ENCODE measurements around the gene SNAP47. TPM values are rescaled to one million over a fixed set of nuclear protein-coding genes. Genes with fewer than 3 reads are reported as not detected.
"Not testable (repeated sequence)": the region's sequence is repeated elsewhere in the genome, so short reads cannot be mapped to it uniquely, and the experiment has no call there.

The SNAP47 gene
- polyA plus RNA-seq, 1 donor (not counting 4 experiments of a cell fraction or from before 2014, with no cell fraction given): 24.8 TPM

- no peak for TF ChIP-seq CTCF (optimal IDR thresholded peaks at IDR 0.05 in 1 of 3, IDR thresholded peaks at IDR 0.05 in 1 of 3, conservative IDR thresholded peaks at IDR 0.05 in 1 of 3; ENCODE audit: extremely low read depth in 1 of 3, insufficient read depth in 2 of 3, low read length in 3 of 3)
- TF ChIP-seq EZH2 (IDR thresholded peaks at IDR 0.05; ENCODE audit: low read length): no peak
- Histone ChIP-seq H3K79me2 (ENCODE audit: control insufficient read depth, insufficient read depth, low read length) (no peaks in the 10 kb centered on the region), H2AFZ (ENCODE audit: control insufficient read depth, low read length) (no peak overlapping the region), H3K9me3 (ENCODE audit: control insufficient read depth, low read depth, low read length) (peaks cover 2% of the 10 kb centered on the region), H3K4me2 (ENCODE audit: control insufficient read depth, extremely low read depth, insufficient read depth, low read depth, low read length) (no peak overlapping the region), H3K9ac (ENCODE audit: control insufficient read depth, extremely low read depth, insufficient read depth, low read length) (no peak overlapping the region), H3K9me1 (ENCODE audit: control insufficient read depth, extremely low read depth, insufficient read depth, low read length) (no peaks in the 10 kb centered on the region), H3K36me3 (ENCODE audit: control insufficient read depth in 2 of 2, extremely low read depth in 1 of 2, insufficient read depth in 2 of 2, low read length in 2 of 2) (no peaks in the 10 kb centered on the region), H3K4me3 (ENCODE audit: control insufficient read depth in 2 of 3, extremely low read depth in 1 of 3, insufficient read depth in 2 of 3, low read depth in 1 of 3, low read length in 3 of 3) (no peak overlapping the region), H3K27me3 (ENCODE audit: control insufficient read depth, extremely low read depth, insufficient read depth, low read length) (no peaks in the 10 kb centered on the region), H3K27ac (ENCODE audit: control insufficient read depth, insufficient read depth, low read length) (no peak overlapping the region), H3K4me1 (ENCODE audit: control insufficient read depth, extremely low read depth, insufficient read depth, low read length) (no peaks in the 10 kb centered on the region), H4K20me1 (ENCODE audit: control insufficient read depth, extremely low read depth, insufficient read depth, low read length) (no peaks in the 10 kb centered on the region)
- dilution Hi-C loops (cut with MboI; ENCODE audit: extremely low pct_ligation_motif_present, low sequenced_read_pairs): no loop called here
- FAIRE-seq (no peak), DNase-seq (ENCODE audit: low read depth, low spot score) (no peak)
Measured at GRCh38 chr1:227697321-227697864, 37.8 kb upstream of the SNAP47 start.

DNA sequence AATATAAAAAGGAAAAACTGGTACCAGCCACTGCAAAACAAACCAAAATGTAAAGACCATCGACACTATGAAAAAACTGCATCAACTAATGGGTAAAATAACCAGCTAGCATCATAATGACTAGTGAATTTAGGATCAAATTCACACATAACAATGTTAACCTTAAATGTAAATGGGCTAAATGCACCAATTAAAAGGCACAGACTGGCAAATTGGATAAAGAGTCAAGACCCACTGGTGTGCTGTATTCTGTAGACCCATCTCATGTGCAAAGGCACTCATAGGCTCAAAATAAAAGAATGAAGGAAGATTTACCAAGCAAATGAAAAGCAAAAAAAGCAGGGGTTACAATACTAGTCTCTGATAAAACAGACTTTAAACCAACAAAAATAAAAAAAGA is 33.6 kb upstream of the SNAP47 start:
- H4K20me1 ChIP-seq (ENCODE audit: control insufficient read depth, extremely low read depth, insufficient read depth, low read length); H2AFZ ChIP-seq (ENCODE audit: control insufficient read depth, low read length); H3K79me2 ChIP-seq (ENCODE audit: control insufficient read depth, insufficient read depth, low read length); H3K9ac ChIP-seq (ENCODE audit: control insufficient read depth, extremely low read depth, insufficient read depth, low read length); H3K27ac ChIP-seq (ENCODE audit: control insufficient read depth, insufficient read depth, low read length); H3K9me1 ChIP-seq (ENCODE audit: control insufficient read depth, extremely low read depth, insufficient read depth, low read length); H3K27me3 ChIP-seq (ENCODE audit: control insufficient read depth, extremely low read depth, insufficient read depth, low read length); FAIRE-seq; H3K4me2 ChIP-seq (ENCODE audit: control insufficient read depth, extremely low read depth, insufficient read depth, low read depth, low read length); dilution Hi-C loops (cut with MboI; ENCODE audit: extremely low pct_ligation_motif_present, low sequenced_read_pairs); H3K4me3 ChIP-seq (ENCODE audit: control insufficient read depth in 2 of 3, extremely low read depth in 1 of 3, insufficient read depth in 2 of 3, low read depth in 1 of 3, low read length in 3 of 3); H3K36me3 ChIP-seq (ENCODE audit: control insufficient read depth in 2 of 2, extremely low read depth in 1 of 2, insufficient read depth in 2 of 2, low read length in 2 of 2); H3K4me1 ChIP-seq (ENCODE audit: control insufficient read depth, extremely low read depth, insufficient read depth, low read length); DNase-seq (ENCODE audit: low read depth, low spot score); H3K9me3 ChIP-seq (ENCODE audit: control insufficient read depth, low read depth, low read length): not testable (repeated sequence)

DNA sequence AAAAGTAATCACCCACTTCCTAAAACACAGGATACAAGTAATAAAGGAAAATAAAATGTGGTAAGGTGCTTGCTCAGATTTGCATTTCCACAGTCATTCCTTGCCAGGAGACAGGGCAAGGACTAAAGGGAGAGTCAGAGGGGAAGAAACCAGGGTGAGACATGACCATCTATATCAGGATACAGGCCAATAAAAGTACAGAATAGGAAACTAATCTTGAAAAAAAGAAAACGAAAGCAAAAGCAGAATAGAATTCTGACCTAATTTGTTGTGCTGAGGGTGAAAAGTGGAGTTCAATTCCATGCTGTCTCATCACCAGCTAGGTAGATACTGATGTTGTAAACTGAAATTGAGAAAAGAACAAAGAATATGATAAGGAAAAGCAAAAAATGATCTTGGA is 27.4 kb upstream of the SNAP47 start:
- Histone ChIP-seq H3K79me2 (ENCODE audit: control insufficient read depth, insufficient read depth, low read length) (no peaks in the 10 kb centered on the region), H3K9me1 (ENCODE audit: control insufficient read depth, extremely low read depth, insufficient read depth, low read length) (no peaks in the 10 kb centered on the region), H3K4me2 (ENCODE audit: control insufficient read depth, extremely low read depth, insufficient read depth, low read depth, low read length) (no peak overlapping the region), H4K20me1 (ENCODE audit: control insufficient read depth, extremely low read depth, insufficient read depth, low read length) (no peaks in the 10 kb centered on the region), H3K27ac (ENCODE audit: control insufficient read depth, insufficient read depth, low read length) (no peak overlapping the region), H3K27me3 (ENCODE audit: control insufficient read depth, extremely low read depth, insufficient read depth, low read length) (no peaks in the 10 kb centered on the region), H3K9me3 (ENCODE audit: control insufficient read depth, low read depth, low read length) (no peaks in the 10 kb centered on the region), H2AFZ (ENCODE audit: control insufficient read depth, low read length) (no peak overlapping the region), H3K4me1 (ENCODE audit: control insufficient read depth, extremely low read depth, insufficient read depth, low read length) (no peaks in the 10 kb centered on the region), H3K36me3 (ENCODE audit: control insufficient read depth in 2 of 2, extremely low read depth in 1 of 2, insufficient read depth in 2 of 2, low read length in 2 of 2) (no peaks in the 10 kb centered on the region), H3K4me3 (ENCODE audit: control insufficient read depth in 2 of 3, extremely low read depth in 1 of 3, insufficient read depth in 2 of 3, low read depth in 1 of 3, low read length in 3 of 3) (no peak overlapping the region), H3K9ac (ENCODE audit: control insufficient read depth, extremely low read depth, insufficient read depth, low read length) (no peak overlapping the region)
- FAIRE-seq (no peak), DNase-seq (ENCODE audit: low read depth, low spot score) (no peak)
- TF ChIP-seq EZH2 (IDR thresholded peaks at IDR 0.05; ENCODE audit: low read length): no peak
- no peak for TF ChIP-seq CTCF (optimal IDR thresholded peaks at IDR 0.05 in 1 of 3, IDR thresholded peaks at IDR 0.05 in 1 of 3, conservative IDR thresholded peaks at IDR 0.05 in 1 of 3; ENCODE audit: extremely low read depth in 1 of 3, insufficient read depth in 2 of 3, low read length in 3 of 3)
- dilution Hi-C loops (cut with MboI; ENCODE audit: extremely low pct_ligation_motif_present, low sequenced_read_pairs): no loop called here
